ENCODE data around the gene B4GALT5.

B4GALT5 gene

DNA sequence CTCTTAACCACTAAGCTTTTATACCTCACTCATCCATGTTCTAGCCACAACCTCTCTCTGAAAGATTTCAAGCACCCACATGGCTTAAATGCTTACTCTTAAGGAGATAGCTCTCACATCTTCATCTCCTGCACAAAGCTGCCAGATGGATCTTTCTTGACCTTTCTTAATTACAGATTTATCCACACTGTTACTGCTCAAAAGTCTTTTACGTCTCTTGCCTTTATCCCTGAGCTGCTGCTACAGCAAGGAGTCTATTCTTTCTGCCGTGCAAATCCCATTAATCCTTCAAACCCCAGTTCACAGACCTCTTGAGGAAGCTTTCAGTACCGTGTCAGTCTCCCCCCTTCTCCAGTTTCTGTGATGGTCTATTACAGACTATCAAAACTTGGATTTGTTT lies 54.6 kb downstream of the B4GALT5 start:
- DNase-seq (ENCODE audit: low read depth, low spot score), result no peak

DNA sequence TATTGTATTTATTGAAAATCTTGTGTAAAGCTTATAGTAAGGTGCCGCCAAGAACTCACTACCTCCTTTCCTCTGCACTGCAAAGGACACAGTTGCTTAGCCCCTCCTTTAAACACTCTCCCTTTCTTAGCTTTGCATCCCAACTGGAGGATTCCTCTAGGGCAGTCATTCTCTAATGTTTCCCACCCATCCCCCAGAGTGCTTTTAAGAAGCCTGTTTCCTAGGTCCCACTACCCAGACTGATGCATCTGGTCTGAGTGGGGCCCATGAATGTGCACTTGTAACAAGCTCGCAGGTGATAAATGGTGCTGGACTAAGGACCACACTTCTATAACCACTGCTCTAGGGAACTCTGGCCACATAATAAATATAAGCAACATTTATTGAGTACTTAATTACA lies 55.2 kb downstream of the B4GALT5 start:
- no peak for DNase-seq (ENCODE audit: low read depth, low spot score)

DNA sequence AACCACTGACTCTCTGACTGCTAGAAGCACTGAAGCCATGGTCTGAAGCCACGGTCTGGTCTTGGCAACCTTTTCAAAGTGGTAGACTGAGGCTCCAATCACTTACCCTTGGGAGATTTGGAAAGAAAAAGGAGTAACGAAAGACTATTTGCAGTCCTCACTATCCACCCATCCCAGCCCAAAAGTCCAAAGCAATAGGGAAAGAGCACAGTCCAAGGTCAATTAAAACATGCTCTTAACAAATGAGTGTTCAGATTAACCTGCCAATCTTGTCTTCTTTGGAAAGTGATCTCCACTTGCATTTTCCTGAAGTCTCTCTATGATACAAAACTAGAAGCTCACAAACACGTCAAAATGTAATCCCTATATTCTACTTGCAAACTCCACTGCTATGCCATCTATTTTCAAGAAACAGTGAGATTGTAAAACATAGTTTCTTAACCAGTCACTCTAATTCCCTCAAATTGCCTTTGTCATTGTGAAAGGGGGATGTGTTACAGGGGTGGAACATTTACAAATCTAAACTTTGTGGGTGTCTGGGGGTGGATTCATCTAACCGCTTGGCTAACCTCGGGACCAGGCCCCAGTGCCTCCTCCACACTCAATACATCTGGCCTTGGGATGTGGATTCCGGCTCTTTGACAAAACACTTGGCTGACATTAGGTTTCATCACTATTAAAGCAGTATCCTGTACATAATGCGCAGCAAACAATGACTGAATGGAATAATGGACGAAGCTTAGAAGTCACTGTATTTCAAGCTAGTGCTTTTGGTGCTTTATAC lies 56.4 kb downstream of the B4GALT5 start:
- DNase-seq (ENCODE audit: low read depth, low spot score), result no peak

DNA sequence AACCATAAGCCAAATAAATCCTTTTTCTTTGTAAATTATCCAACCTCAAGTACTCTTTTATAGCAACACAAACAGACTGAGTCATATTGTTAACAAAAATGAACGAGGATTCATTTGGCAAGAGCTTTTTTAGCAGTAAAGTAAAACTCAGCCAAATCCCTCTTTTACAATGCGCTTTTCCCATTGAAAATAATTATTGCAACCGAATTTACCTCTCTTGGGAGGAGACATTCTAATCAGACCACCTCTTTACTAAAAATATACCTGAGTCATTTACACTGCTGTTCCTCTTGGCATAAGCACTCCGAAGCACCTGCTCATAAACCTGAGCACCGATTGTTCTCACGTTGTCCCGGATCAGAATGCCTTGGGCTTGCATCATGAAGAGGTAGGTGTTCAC lies 57.4 kb downstream of the B4GALT5 start:
- no peak for DNase-seq (ENCODE audit: low read depth, low spot score)

DNA sequence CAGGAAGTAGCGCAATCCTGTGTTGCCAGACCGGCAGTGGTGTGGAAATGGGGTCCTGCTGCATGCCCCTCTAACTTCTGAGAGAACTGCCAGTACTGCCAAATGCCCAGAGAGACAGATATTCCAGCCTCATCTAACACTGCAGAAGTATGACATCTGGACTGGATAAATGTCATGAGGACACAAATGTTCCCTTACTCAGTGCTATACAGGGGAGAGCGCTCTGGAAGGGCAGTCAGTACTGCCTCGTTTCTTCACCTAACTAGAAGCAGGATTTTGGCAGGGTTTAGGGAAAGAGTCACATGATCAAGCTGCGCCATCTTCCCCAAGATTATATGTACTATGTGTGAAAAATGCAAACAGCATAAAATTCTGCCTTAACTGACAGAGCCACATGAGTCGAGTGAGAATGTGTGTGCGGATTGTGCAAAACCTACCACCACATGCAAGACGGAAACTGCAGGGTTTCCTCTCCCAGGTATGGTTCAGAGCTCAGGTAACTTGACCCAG lies 59.7 kb downstream of the B4GALT5 start:
- no peak for DNase-seq (ENCODE audit: low read depth, low spot score)

DNA sequence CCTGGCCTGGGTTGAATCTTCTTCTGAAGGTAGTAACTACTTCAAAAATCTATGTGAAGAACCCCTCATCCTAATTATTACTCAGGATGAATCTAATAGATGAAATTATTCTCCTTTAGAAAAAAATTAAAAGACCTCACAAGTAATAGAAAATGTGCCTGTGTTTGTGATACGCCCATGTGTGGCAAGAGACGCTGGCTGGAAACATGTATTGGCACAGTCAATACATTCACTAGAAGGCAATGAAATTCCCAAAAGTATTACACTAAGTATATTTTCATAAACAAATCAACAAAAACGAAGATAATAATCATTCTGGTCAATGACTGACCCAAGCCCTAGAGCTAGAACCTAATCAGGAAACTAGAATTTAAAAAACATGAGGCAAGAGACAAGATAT lies 64.0 kb downstream of the B4GALT5 start:
- no peak for DNase-seq (ENCODE audit: low read depth, low spot score)

DNA sequence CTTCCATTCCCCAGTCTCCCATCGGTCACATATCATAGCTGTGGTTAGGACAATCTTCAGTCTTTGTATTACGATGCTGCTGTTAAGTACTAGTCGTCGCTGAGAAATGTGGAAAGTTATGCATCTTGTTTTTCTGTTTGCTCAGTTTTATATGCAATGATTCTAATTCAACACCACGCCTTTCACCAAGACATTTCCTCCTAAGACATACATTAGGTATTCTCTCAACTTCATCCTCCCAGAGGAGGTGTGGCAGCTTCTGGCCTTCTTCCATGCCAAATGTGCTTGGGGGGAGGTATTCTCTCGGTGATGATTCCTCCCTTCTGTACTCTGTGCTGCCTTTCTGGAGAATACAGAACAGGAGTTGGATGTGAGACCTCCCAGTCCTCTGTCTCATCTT lies 66.1 kb downstream of the B4GALT5 start:
- no peak for DNase-seq (ENCODE audit: low read depth, low spot score)

DNA sequence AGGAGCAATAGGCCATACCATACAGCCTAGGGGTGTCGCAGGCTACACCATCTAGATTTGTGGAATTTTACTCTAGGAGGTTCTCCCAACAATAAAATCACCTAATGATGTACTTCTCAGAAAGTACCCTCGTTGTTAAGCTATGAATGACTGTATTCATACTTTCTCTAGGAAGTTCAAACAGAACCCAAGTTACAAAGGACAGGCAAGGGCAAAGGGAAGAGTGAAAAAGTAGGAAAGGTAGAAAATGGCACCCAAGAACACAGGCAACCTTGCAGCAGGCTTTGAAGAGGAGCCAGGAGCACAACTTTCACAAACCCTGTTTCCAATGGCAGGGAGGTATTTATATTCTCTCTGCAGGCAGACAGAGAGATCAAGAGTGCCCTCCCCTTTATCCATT lies 67.2 kb downstream of the B4GALT5 start:
- no peak for DNase-seq (ENCODE audit: low read depth, low spot score)

DNA sequence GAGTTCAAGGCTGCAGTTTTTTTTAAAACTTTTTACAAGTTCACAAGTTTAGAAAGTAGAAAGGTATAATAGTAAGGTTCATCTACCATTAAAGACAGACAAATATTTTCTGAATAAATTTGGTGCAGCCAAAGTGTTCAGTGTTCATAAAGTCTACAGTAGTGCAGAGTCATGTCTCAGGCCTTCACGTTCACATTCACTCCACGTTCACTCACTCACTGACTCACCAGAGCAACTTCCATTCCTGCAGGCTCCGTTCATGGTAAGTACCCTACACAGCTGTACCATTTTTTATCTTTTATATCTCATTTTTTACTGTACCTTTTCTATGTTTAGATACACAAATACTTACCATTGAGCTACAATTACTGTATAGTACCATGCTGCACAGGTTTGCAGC lies 67.6 kb downstream of the B4GALT5 start:
- DNase-seq (ENCODE audit: low read depth, low spot score), result no peak

DNA sequence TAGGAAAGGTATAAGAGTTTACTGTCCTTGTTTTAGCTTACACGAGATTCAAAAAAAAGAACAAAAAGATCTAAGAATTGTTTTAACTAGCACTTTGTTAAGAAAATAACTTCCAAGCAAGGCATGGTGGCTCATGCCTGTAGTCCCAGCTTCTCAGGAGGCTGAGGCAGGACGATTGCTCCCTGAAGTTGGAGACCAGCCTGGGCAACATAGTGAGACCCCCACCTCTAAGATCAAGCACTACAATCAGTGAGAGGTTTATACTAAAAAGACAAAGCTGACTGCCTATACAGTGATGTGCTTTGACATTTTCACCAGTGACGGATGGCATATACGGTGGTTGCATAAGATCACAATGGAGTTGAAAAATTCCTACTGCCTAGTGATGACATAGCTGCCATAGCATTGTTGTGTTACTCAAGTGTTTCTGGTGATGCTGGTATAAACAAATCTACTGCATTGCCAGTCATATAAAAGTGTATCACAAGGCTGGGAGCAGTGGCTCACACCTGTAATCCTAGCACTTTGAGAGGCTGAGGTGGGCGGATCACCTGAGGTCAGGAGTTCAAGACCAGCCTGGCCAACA lies 68.6 kb downstream of the B4GALT5 start:
- DNase-seq (ENCODE audit: low read depth, low spot score), result no peak

DNA sequence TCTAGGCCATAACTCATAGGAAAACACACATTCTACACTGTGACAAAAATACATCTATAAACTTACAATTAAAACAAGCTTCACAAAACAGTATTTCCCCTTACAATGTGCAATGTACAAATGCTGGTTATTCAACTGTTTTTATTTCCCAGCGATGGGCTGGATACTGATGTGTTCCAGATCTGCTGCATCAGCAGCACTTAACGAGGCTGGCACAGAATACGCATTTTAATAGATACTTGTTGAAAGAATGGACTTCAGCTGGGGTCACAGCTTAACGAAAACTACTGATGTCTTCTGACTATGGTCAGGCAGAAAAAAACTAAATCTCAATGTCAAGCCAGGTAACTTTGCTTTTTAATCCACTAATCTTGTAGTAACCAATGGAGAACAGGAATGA lies 70.9 kb downstream of the B4GALT5 start:
- no peak for DNase-seq (ENCODE audit: low read depth, low spot score)

DNA sequence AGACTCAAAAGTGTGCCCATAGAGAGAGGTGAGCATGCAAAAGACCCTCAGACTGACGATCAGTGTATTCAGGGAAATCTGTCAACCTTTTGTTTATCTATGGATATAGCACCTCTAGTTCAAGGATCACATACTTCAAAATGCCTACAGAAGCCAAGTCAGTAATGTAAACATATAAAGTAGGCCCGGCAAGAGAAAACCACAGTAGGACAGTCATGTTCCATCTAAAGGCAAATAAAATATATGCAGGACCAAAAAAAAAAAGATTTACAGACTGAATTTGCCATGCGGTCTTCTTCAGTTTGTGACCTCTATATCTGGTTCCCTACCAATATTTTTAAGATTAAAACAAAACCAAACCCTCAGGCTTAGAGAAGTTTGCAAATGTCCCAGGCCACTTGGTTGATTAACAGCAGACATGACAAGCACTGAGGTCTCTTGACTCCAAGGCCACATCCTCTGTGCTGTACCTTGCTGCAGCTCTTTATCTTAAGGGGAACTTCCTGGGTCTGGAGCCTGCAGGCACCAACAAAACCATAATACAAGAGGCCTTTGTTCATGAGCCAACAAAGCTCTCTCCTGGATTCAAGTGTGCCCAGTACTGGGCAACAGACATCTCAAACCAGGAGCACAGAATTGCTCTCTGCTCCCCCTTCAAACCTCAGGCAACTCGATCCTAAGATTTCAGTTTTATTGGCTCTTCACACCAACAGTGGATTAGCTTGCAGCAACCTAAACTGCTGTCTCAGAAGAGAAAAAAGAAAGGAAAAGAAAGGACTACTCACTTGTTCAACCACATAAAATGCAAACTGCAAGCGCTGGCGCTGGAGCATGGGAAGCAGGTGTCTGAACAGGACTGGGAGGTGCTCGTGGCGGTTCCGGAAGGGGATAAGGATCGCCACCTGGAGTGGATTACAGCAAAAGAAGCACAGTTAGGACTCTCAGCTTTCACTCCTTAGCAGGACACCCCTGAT lies 71.7 kb downstream of the B4GALT5 start:
- DNase-seq (ENCODE audit: low read depth, low spot score), result no peak

DNA sequence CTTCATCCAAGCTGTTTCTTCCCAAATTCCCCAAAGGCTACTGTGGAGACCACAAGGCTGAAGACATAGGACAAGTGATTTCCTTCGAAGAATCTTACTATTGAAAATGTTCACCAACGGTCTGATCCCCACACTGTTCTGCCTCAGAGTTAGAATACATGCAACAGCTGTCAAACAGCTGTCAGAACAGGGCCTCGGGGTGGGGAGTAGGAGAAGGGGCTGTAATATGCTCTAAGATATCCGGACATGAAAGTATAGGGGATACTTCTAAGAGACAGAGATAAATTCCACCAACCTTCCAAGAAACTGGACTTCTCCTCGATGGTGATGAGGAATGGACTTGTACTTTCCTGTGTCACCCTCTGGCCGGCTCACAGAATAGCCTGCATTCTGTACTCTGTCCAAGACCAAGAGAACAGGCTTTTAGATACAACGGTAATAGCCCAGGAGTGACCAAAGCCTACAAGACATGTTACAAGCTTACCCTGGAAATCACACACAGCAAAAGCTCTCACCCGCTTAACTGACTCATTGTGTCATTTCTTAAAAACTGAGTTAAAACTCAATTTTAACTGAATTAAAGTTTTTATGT lies 76.5 kb downstream of the B4GALT5 start:
- no peak for DNase-seq (ENCODE audit: low read depth, low spot score)

DNA sequence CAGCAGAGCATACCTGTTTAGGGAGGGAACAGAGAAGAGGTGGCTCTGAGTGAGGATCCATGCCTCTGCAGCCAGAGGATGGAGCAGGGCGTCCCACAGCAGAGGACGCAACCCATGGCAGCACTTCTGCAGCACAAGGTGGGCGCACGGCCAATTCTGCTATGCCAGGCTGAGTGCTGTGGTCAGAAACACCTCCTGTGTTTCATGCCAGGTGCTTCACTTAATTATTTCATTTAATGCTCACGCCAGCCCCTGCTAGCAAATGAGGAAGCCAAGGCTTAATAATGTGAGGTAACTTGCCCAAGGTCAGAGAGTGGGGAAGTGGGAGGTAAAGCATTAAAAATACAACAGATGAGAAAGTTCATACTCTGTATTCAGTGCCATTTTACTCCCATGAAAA lies 77.2 kb downstream of the B4GALT5 start:
- no peak for DNase-seq (ENCODE audit: low read depth, low spot score)

DNA sequence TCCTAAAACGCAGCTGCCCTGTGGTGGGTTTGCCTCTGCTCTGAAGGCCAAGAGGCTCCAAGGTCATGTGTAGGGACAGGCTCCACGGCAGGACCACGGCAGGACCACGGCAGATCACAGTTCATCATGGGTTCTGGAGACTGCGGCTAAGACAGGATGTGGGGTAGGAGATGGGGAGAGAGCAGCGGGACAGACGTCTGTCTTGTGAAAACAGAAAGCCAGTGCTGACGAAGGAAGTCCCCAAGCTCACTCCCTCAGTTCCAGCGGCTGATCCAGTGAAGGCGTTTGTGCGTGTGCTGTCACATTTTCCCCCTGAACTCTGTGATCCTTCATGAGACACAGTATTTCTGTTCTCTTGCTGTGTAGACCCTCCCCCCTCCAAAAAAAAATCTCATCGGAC lies 77.8 kb downstream of the B4GALT5 start:
- DNase-seq (ENCODE audit: low read depth, low spot score), result no peak

DNA sequence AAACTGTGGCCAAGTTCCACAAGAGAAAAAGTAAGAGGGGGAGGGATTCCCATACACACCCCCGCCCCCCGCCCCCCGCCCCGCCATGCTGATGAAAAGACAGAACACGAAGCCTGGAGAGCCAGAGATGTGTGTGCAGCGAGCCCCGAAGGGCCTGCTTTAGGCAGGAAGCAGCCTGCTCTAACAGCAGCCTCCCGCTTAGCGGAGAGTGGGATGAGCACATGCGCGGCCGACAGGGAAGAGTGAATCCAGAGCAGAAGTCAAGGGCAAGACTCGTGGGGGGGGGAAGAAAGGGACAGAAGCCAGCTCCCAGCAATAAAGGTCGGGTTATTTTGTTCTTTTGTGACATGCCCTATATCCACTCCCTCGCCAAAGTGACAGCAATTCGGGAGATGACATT lies 78.5 kb downstream of the B4GALT5 start:
- no peak for DNase-seq (ENCODE audit: low read depth, low spot score)

DNA sequence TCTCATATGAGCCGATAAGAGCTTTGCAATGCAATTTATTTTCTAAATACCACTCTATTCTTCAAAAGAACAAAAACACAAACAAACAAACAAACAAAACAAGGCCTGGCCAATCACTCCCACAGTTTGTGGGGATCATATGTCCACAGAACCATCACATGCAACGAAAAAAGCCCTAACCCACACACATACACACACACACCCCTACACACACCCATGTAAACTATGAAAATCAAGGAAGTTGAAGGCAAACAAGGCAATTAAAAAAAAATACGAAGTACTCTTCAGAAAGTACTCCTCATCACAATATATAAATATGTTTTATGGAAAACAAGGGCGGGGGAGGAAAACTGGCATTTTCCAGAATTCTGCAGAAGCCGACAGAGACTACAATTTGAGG lies 79.6 kb downstream of the B4GALT5 start:
- DNase-seq (ENCODE audit: low read depth, low spot score), result no peak

DNA sequence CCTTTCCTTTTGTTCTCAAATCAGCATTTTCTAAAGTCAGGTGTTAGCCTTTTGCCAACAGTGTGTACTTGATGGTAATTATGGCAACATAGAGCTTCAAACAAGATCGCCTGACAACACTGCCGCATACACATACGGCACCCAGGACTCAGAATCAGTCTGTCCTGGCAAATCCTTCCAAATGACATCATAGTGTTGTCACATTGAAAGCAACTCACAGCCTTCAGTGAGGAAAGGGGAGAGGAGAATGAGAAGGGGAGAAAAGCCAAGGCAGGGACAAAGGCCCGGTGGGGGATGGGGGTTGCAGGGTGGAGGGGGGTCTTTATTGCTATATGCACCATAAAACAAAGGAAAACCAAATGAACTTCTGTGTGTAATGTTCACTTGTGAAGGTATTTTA lies 80.0 kb downstream of the B4GALT5 start:
- DNase-seq (ENCODE audit: low read depth, low spot score), result no peak

DNA sequence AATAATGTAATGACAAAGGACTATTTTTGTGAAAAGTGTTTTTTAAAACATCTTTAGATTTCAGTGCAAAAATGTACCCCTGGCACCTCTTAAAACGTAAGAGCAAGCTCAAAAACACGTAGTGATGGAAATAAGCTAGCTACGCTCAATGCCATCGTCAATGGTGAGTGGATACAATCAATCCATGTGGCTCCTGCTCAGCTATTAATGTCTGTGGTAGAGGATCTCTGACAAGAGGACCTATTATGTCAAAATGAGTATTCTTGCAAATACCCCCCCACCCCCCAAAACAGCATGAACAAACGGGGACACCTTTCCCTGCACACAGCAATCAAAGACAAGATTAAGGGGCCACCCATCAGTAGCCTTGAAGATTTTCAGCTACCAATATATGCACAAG lies 80.7 kb downstream of the B4GALT5 start:
- no peak for DNase-seq (ENCODE audit: low read depth, low spot score)

DNA sequence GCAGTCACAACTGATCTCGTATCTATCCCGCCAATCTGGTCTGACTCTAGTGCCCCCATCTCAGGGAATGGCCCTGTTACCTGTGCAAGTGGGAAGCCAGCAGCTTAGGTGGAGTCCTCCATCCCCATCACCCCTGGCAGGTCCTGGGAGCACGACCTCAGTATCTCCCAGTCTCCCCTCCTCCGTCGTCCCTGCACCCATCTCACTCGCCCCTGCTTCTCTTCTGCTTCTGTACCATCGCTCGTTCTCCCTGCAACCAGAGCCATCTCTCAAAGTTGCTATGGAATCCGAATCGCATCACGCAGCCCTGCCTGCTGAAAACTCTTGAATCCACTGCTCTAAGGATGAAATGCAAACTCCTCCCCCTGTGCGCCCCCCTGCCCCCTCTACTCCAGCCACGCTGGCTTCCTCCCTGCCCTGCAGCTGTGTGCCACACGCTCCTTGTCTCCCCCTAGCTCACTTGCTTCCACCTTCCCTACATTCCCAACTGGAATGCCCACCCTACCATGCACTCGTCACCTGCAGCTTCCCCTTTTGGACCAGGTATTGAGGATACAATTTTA lies 81.7 kb downstream of the B4GALT5 start:
- DNase-seq (ENCODE audit: low read depth, low spot score), result no peak

DNA sequence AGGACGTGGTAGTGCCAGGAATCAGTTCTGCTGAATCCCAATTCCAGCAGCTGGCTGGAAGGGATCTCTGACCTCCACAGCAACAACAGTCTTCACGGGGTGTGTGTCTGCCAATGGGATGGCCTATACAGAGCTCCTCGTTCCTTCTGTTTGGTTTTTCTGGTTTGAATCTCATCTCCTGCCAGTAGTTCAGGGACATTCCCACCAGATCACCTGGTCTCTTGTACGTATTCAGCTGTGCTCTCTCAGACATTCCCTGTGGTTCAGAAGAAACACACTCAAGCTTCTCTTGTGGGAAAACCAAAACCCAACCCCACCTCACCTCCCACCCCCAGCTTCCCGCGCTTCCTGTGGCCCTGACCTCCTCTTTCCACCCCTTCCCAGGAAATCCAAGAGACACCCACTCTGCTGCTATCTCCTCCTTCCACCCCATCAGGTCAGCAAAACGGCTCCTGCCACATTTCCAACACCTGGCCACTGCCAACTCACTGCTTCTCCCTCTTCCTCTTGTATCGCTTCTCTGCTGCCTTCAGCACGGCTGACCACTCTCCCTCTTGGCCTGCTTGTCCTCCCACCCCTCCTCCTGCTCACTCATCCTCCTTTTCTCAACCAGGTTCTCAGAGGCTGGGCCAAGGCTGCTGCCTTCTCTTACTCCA lies 82.5 kb downstream of the B4GALT5 start:
- no peak for DNase-seq (ENCODE audit: low read depth, low spot score)
